HG02885 (cell line): ENCODE measurements around the gene ARL5B.

Source experiments
- ATAC-seq: cut with Tn5 transposase; IDR thresholded peaks from one replicate; pipeline ENCODE4 v1.9.1; 2021; ENCODE audit warnings: mild to moderate bottlenecking; ENCODE audit not compliant: unreplicated experiment, poor library complexity

Gene ARL5B

GRCh38 chr10:18656724-18657123 is 2.5 kb upstream of the ARL5B start:
- no peak for ATAC-seq

DNA sequence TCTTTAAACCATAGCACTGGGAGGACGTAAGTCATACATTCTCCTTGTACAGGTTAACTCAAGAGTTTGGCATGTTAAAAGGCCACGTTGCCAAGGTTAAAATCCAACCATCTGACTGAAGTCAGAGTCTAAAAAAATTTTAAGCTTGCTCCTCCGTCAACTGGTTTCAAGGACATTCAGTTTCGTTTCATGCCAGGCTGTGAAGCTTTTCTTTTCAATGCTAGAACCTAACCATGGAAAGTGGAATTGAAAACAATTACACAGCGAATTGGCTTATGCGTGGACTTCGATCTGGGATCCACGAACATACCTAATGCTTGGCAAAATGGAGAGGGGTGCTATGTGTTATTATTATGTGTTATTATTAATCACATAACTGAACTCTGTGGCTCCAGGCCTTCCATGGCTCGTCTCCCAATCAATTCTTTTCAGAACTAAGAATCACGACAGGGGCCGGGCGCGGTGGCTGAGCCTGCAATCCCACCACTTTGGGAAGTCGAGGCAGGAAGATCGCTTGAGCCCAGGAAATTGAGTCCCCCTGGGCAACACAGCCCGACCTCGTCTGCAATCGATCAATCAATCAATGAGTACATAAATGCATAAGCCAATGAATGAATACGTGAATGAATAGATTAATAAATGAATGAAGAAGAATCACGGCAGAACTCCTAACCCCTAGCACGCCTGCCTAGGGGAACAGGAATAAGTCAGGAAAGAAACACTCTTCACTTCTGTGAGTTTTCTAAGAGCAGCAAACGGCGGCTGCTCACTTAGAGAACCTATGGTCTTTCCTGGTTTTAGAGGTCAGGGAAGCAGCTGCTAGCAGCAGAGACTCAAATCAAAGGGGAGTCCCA is 733 bp upstream of the ARL5B start:
- peak; percentile 0 for ATAC-seq

- ATAC-seq, result peak; percentile 20
These were observed 746 bp downstream of the ARL5B start for GRCh38 chr10:18659819-18660535.

DNA sequence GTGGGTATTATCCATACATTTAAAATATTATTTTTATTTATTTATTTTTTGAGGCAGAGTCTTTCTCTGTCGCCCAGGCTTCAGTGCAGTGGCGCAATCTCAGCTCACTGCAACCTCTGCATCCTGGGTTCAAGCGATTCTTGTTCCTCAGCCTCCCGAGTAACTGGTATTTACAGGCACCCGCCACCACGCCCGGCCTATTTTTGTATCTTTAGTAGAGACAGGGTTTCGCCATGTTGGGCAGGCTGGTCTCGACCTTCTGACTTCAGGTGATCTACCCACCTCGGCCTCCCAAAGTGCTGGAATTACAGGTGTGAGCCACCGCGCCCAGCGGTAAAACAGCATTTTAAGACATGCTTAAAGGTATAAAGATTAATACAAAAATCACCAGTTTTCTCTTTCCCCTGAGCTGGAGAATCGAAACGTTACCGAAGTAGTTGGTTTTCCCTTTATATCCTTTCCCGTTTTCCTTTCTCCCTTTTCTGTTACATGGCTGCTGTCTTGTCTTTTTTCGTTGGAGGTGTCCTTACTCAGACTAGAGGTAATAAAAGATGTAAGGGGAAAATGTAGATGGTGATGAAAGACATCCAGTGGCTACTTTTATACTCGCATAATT is 1.7 kb downstream of the ARL5B start:
- ATAC-seq, result no peak

- no peak for ATAC-seq
These were observed 5.7 kb downstream of the ARL5B start for GRCh38 chr10:18664841-18665478.

DNA sequence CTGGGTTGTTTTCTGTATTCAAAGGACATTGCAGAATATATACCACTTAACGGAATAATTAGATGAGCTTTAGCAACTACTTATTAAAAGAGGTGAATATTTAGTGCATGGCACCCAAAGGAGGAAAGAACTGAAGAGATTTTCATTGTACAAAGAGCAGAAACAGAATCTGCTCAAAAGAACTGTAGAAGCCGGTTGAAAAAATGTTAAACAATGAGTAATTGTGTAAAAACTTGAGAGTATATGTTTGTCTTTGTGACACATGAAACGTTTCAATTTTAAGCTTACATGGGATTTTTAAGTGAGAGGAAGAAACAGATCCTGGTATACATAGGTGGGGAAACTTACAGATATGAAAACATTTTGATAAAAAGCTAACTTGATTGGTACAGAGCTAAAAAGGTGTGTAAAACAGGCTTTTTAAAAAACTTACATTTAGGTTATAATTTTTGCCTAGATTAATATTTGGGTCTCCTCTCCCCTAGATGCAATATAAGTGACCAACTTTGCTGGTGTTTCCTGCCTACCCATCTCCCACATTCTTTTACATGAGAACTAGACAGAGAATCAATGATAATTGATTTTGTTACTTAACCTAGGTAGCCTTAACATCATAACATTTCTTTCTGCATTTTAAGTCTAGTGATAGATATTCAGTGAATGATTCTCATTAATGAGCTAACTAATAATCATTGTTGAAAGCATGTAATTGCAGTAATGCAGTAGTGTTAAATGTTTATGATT is 6.8 kb downstream of the ARL5B start:
- no peak for ATAC-seq

- no peak for ATAC-seq
These were observed 7.6 kb downstream of the ARL5B start for GRCh38 chr10:18666810-18667209.

GRCh38 chr10:18668026-18668425 is 8.8 kb downstream of the ARL5B start:
- no peak for ATAC-seq

DNA sequence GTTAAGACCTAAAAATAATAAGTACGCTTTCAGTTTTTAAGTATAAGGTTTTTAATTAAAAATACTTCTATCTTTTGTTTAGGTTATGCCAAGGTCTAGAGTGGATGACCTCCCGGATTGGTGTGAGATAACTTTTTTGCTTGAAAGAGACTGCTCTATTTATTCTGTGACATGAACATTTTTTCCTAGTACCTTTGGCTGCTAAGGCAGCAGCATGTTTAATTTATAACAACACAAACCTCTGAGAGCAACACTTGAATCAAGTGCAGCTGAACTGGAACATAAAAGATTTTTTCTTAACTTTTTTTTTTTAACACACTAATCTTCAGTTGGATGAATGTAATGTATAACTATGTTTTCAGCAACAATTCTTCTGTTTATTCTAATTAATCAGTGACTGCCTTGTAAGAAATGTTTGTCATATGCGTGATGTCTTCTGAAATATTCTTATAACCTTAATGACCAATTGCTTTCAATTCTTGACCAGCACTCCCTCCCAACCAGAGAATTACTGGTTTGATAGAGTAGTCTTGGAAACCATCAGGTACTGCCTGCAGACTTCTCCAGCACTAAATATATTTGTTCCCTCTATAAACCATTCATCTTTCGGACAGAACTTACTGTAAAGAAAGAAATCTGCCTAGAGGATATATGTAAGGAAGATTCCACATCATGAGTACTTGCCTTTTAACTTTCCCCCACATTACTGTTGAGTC is 16.0 kb downstream of the ARL5B start:
- no peak for ATAC-seq

DNA sequence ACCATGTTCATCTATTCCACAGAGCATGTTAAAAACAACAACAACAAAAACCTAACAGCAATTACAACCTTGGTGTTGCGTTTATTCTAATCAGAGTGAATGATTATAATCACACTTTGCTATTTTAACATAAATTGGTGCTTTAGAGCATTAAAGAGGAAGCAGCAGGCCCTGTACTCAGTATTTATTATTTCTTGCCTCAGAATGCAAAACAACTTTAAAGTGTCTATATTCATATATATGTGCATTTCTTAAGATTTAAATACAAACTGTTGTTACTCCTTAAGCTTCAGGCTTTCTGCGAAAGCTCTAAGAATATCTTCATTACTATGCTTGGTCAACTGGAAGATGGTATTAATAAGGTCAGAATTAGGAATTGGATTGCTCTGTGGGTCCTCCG is 21.5 kb downstream of the ARL5B start:
- ATAC-seq, result no peak

- no peak for ATAC-seq
These were observed 22.1 kb downstream of the ARL5B start for GRCh38 chr10:18681366-18681765.

DNA sequence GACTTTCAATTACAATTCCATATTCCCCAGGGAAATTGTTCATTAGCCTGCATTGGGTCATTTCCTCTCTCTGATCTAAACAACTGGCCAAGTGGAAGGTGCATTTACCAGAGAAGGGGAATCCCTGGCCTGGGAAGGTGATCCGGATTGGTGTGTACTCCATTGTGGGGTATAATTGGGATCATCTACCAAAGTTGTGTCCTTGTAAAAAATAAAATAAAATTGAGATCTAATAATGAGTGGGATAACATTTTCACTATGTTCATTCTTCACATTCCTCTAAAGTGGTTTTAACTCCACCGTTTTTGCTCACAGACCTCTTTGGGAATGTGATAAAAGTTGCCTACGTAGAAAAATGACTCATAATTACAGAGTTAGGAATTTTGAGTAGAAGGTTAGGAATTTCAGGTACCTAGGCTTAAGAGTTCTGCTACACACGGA is 22.8 kb downstream of the ARL5B start:
- ATAC-seq, result no peak

DNA sequence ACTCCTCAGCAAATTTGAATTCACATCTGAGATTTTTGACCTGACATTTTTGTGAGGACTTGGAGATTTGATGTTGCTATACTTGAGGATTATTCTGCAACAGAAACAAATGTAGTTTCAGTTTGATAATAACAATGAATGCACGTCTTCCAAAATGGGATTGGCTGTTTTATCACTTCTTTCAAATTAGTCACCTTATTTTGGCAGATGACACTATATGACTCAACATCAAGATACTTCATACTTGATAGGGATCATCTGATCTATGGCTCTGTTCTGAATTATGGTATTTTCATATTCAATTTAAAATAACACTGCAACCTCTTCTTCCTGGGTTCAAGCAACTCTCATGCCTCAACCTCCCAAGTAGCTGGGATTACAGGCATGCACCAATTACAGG is 24.2 kb downstream of the ARL5B start:
- no peak for ATAC-seq

DNA sequence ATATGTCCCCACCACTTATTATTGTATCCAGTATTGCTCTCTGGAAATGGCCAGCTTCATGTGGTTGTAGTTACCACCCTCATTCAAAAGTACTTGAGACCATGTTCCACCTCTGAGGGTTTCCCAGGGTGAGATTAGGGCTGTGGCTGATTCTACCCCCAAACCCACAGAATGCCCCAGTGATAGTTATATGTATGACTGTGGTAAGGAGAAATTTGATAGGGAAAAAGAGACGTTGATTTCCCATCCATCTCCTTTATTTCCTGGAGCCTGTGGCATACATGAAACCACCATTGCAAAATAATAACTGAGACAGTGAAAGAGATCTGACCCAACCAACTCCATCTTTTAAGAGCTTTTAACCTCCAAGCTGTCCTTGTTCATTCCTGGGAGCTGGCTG is 25.2 kb downstream of the ARL5B start:
- no peak for ATAC-seq

- no peak for ATAC-seq
These were observed 25.7 kb downstream of the ARL5B start for GRCh38 chr10:18684953-18685352.

GRCh38 chr10:18685555-18685954 is 26.3 kb downstream of the ARL5B start:
- ATAC-seq, result no peak

- ATAC-seq, result no peak
These were observed 28.0 kb downstream of the ARL5B start for GRCh38 chr10:18687195-18687594.

DNA sequence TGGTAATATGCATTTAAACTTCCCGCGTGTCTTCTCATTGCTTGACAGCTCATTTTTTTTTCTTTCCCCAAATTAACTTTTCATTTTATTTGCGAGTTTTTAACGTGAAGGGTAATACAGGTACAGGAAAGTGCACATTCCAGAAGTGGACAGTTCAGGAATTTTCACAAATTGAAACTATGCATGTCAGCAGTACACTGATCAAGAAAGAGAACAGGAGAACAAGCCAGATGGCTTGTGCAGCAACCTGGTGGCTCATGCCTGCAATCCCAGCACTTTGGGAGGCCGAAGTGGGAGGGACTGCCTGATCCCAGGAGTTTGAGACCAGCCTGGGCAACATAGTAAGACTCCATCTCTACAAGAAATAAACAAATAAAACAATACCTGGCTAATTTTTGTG is 28.5 kb downstream of the ARL5B start:
- ATAC-seq, result no peak

- no peak for ATAC-seq
These were observed 30.3 kb downstream of the ARL5B start for GRCh38 chr10:18689498-18689897.
